OCI-LY7 (cell line): Measurements from ENCODE around the gene TNIK. TPM values are rescaled to one million over a fixed set of nuclear protein-coding genes. Genes with fewer than 3 reads are reported as not detected.

ENCODE experiments used
- BruUV-seq: library from RNA; stranded (reverse); fragments of 400-500 nt; replicated peaks from 2 replicates; lab custom pipeline; 2021; lab: Mats Ljungman, UMichigan
- CTCF ChIA-PET: fragments of 300-600 bp; sonication (Branson Sonifier 250); formaldehyde crosslinking; loops from one replicate; lab custom pipeline; 2022; ENCODE audit warnings: antibody characterized with exemption; ENCODE audit not compliant: unreplicated experiment; lab: Charles Lee
- POLR2A ChIA-PET: fragments of 300-600 bp; sonication (Branson Sonifier 250); formaldehyde crosslinking; loops from one replicate; lab custom pipeline; 2022; ENCODE audit warnings: antibody characterized with exemption; lab: Charles Lee
- DNase-seq: peaks from one replicate; pipeline ENCODE4 v3.0.0-alpha.2; 2015; ENCODE audit warnings: low spot score
- H2AFZ ChIP-seq: fragments of 200-600 bp; sonication (generic), shearing (Covaris generic); 2 replicates; pipeline ENCODE4 v1.6.1; 2014; ENCODE audit warnings: mild to moderate bottlenecking, antibody characterized with exemption, low read length, moderate library complexity
- H3K27ac ChIP-seq: fragments of 200-600 bp; sonication (generic); 2 replicates; pipeline ENCODE4 v1.5.1; 2014; ENCODE audit warnings: mixed run types, low read depth, mild to moderate bottlenecking, moderate library complexity, low read length, inconsistent platforms; ENCODE audit not compliant: poor library complexity, severe bottlenecking
- H3K36me3 ChIP-seq: fragments of 200-600 bp; sonication (generic); 2 replicates; pipeline ENCODE4 v1.6.1; 2014; ENCODE audit warnings: mild to moderate bottlenecking, antibody characterized with exemption, low read length, moderate library complexity, mixed read lengths; ENCODE audit not compliant: insufficient read depth
- H3K4me1 ChIP-seq: fragments of 200-600 bp; sonication (generic); 2 replicates; pipeline ENCODE4 v1.5.1; 2014; ENCODE audit warnings: mild to moderate bottlenecking, low read length; ENCODE audit not compliant: insufficient read depth, poor library complexity, severe bottlenecking
- H3K4me2 ChIP-seq: fragments of 200-600 bp; sonication (generic); 2 replicates; pipeline ENCODE4 v1.6.1; 2014; ENCODE audit warnings: mild to moderate bottlenecking, low read length
- H3K4me3 ChIP-seq: fragments of 200-600 bp; sonication (generic); 2 replicates; pipeline ENCODE4 v1.5.1; 2014; ENCODE audit warnings: mild to moderate bottlenecking, low read depth, low read length; ENCODE audit not compliant: poor library complexity, severe bottlenecking
- H3K79me2 ChIP-seq: fragments of 200-600 bp; sonication (generic); 2 replicates; pipeline ENCODE4 v1.6.1; 2016; ENCODE audit warnings: low read depth, mild to moderate bottlenecking, low read length, moderate library complexity, mixed read lengths; ENCODE audit not compliant: insufficient read depth
- H3K9me2 ChIP-seq: fragments of 200-600 bp; sonication (generic); 2 replicates; pipeline ENCODE4 v1.6.1; 2016; ENCODE audit warnings: mild to moderate bottlenecking, low read length, mixed read lengths; ENCODE audit not compliant: insufficient read depth
- H3K9me3 ChIP-seq: fragments of 200-600 bp; sonication (generic); 2 replicates; pipeline ENCODE4 v1.6.1; 2014; ENCODE audit warnings: mild to moderate bottlenecking, mixed run types, low read length, mixed read lengths
- H4K20me1 ChIP-seq: fragments of 200-600 bp; sonication (generic); 2 replicates; pipeline ENCODE4 v1.6.1; 2014; ENCODE audit warnings: mild to moderate bottlenecking, antibody characterized with exemption, low read length, moderate library complexity, mixed read lengths; ENCODE audit not compliant: insufficient read depth
- CTCF ChIP-seq: fragments of 200-600 bp; sonication (generic); conservative IDR thresholded peaks from 2 replicates; pipeline ENCODE4 v1.5.1; 2014; ENCODE audit warnings: mild to moderate bottlenecking, antibody characterized with exemption, low read length, moderate library complexity, mixed read lengths
- EZH2phosphoT487 ChIP-seq: fragments of 200-600 bp; sonication (generic); IDR thresholded peaks from 2 replicates; pipeline ENCODE4 v1.6.1; 2018; ENCODE audit warnings: low read depth, borderline replicate concordance, mild to moderate bottlenecking, mixed run types, antibody characterized with exemption, low read length, moderate library complexity, mixed read lengths
- intact Hi-C: fragments of 100-400 bp; cut with micrococcal nuclease; formaldehyde crosslinking; loops from one replicate; pipeline ENCODE4 v1.10.0; 2022; ENCODE audit not compliant: unreplicated experiment
- total RNA-seq, 2 experiments: library from RNA; depleted of rRNA in 1 of 2; stranded (reverse); fragments of >200 nt in 1 of 2; shearing (Covaris generic) in 1 of 2; gene quantifications; 2 replicates each; pipeline ENCODE4 v1.2.3, GENCODE V29; 2014 to 2022

The TNIK gene
- total RNA-seq, 2 experiments from 2014 or later = not detected

DNA sequence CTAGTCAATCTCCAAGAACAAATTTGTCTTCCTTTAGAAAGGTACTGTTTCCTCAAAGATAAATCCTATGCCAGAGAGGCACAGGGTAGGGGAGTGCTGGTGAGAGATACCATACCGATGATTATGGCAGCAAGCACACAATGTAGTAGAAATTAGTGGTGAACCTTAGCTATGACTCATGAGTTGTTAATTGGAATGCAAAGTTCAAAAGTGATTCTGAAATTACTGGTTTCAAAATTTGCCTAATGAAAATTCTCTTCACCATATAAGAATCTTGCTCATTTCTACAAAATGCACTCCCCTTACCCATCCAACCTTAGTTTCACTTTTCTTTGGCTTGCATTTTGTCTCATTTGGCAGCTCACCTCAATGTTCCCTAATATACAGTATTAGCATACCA is 294.2 kb downstream of the TNIK start:
- Histone ChIP-seq H3K36me3 (no peaks in the 10 kb centered on the region), H3K4me2 (no peak overlapping the region)

DNA sequence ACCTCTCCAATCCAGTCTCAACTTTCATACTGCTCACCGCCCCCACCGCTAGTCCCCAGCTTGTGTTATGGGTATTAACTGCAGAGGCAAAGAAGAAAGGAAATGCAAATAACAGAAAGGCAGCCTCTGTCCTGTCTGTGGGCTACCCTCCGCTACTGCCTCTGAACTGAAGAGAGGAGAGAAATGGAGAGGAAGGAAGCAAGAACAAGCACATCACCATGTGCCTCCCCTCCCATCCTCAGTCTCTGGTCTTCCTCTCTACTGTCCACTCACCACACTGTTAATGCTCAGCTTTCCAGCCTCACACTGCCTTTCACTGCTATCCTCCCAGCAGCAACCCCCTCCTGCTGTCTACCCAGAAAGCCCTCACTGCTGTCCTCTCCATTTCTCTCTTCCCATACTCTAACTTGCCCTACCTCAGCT is 294.7 kb downstream of the TNIK start:
- Histone ChIP-seq H3K4me2 (no peak overlapping the region), H3K79me2 (no peaks in the 10 kb centered on the region), H3K36me3 (no peaks in the 10 kb centered on the region), H4K20me1 (no peaks in the 10 kb centered on the region), H3K9me3 (peaks cover 15% of the 10 kb centered on the region; the same call in 1 of the 2 replicates), H3K9me2 (no peaks in the 10 kb centered on the region), H2AFZ (no peak overlapping the region), H3K4me3 (no peak overlapping the region), H3K4me1 (no peaks in the 10 kb centered on the region), H3K27ac (no peak overlapping the region)
- intact Hi-C loops = no loop called here
- ChIA-PET CTCF (no interaction called here), POLR2A (interaction anchor here (0.6 to 0.9 kb wide), 2 partner anchors 10 to 417 kb away, joined by 3 read pairs; no protein-coding TSS in a partner anchor)
- BruUV-seq = no TSS peak
- TF ChIP-seq EZH2phosphoT487 (no peak), CTCF (no peak)
- no peak for DNase-seq

More for the DNA sequence above, 294.2 kb downstream of the TNIK start:
- H4K20me1 ChIP-seq = no peaks in the 10 kb centered on the region
- H3K27ac ChIP-seq = no peak overlapping the region
- TF ChIP-seq EZH2phosphoT487 = no peak
- no peak for TF ChIP-seq CTCF
- H3K4me3 ChIP-seq = no peak overlapping the region
- ChIA-PET POLR2A (interaction anchor here (0.6 to 0.9 kb wide), 2 partner anchors 11 to 416 kb away, joined by 3 read pairs; no protein-coding TSS in a partner anchor), CTCF (no interaction called here)
- H2AFZ ChIP-seq = no peak overlapping the region
- peaks cover 15% of the 10 kb centered on the region; the same call in 1 of the 2 replicates for H3K9me3 ChIP-seq
- H3K4me1 ChIP-seq = no peaks in the 10 kb centered on the region
- intact Hi-C loops = no loop called here
- no peak for DNase-seq
- H3K9me2 ChIP-seq = no peaks in the 10 kb centered on the region
- no peaks in the 10 kb centered on the region for H3K79me2 ChIP-seq
- no TSS peak for BruUV-seq

DNA sequence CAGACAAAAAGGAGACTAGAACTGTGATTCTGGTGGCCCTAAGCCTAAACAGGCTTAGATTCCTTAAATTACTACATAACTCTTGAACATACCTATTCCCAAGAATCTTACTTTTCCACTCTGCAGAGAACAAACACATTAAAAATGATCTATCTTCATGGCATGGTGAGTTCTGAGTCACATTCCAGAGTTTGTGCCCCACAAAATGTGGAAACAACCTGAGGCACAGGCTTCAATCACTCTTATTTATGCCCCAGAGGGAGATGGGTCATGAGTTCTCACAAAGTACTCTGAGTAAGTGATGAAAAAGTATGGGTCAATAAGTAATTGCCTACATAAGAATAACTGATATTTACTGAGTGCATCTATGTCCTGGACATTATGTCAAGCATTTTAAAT is 296.1 kb downstream of the TNIK start:
- BruUV-seq = no TSS peak
- Histone ChIP-seq H4K20me1 (no peaks in the 10 kb centered on the region), H3K4me3 (no peak overlapping the region), H3K36me3 (no peaks in the 10 kb centered on the region), H3K9me3 (peaks cover 15% of the 10 kb centered on the region; the same call in 1 of the 2 replicates), H3K4me2 (no peak overlapping the region), H3K9me2 (no peaks in the 10 kb centered on the region), H3K4me1 (no peaks in the 10 kb centered on the region), H3K79me2 (no peaks in the 10 kb centered on the region), H2AFZ (no peak overlapping the region), H3K27ac (no peak overlapping the region)
- DNase-seq = no peak
- TF ChIP-seq CTCF = no peak
- no peak for TF ChIP-seq EZH2phosphoT487
- ChIA-PET CTCF (no interaction called here), POLR2A (no interaction called here)
- intact Hi-C loops = no loop called here
